Measurements from ENCODE around the gene MDGA2. TPM values are rescaled to one million over a fixed set of nuclear protein-coding genes. Genes with fewer than 3 reads are reported as not detected.

Gene MDGA2
- total RNA-seq, 6 donors from 2014 or later, result 0.61 TPM; not detected in 5

GRCh38 chr14:47235619-47236018 lies 439.8 kb downstream of the MDGA2 start:
- WGBS, 2 donors, result 56 to 63% methylated on average over 3 of the region's 3 CpGs
- no peaks in the 10 kb centered on the region for H3K4me1 ChIP-seq
- H3K9me3 ChIP-seq, result no peaks in the 10 kb centered on the region
- H3K27me3 ChIP-seq, result no peaks in the 10 kb centered on the region
- no peak for DNase-seq
- H3K4me3 ChIP-seq, result no peak overlapping the region
- H3K36me3 ChIP-seq, result no peaks in the 10 kb centered on the region
- no peak for TF ChIP-seq CTCF (IDR thresholded peaks at IDR 0.05)
- TF ChIP-seq EP300 (IDR thresholded peaks at IDR 0.05), result no peak
- TF ChIP-seq POLR2A (IDR thresholded peaks at IDR 0.05), result no peak
- TF ChIP-seq POLR2AphosphoS5 (IDR thresholded peaks at IDR 0.05), result no peak
- no peak for ATAC-seq (ENCODE audit: low FRiP score in 2 of 2)
- no peak overlapping the region for H3K27ac ChIP-seq

- TF ChIP-seq EP300 (IDR thresholded peaks at IDR 0.05) (no peak), POLR2AphosphoS5 (IDR thresholded peaks at IDR 0.05) (no peak), POLR2A (IDR thresholded peaks at IDR 0.05) (no peak), CTCF (IDR thresholded peaks at IDR 0.05) (no peak)
- Histone ChIP-seq H3K27ac (no peak overlapping the region), H3K4me3 (no peak overlapping the region), H3K36me3 (no peaks in the 10 kb centered on the region), H3K9me3 (no peaks in the 10 kb centered on the region), H3K27me3 (no peaks in the 10 kb centered on the region), H3K4me1 (no peaks in the 10 kb centered on the region)
- 39 to 42% methylated on average over 5 of the region's 5 CpGs for WGBS, 2 donors
- no peak for DNase-seq
- no peak for ATAC-seq (ENCODE audit: low FRiP score in 2 of 2)
Measured at GRCh38 chr14:47226877-47227520, 448.4 kb downstream of the MDGA2 start.

- ATAC-seq (ENCODE audit: low FRiP score in 2 of 2), result no peak
- 79 to 80% methylated on average over 4 of the region's 4 CpGs for WGBS, 2 donors
- H3K36me3 ChIP-seq, result no peaks in the 10 kb centered on the region
- no peaks in the 10 kb centered on the region for H3K9me3 ChIP-seq
- H3K27me3 ChIP-seq, result no peaks in the 10 kb centered on the region
- no peaks in the 10 kb centered on the region for H3K4me1 ChIP-seq
- H3K4me3 ChIP-seq, result no peak overlapping the region
- TF ChIP-seq POLR2AphosphoS5 (IDR thresholded peaks at IDR 0.05), result no peak
- no peak overlapping the region for H3K27ac ChIP-seq
- DNase-seq, result no peak
Measured at GRCh38 chr14:47223656-47224055, 451.7 kb downstream of the MDGA2 start.

- Histone ChIP-seq H3K9me3 (no peaks in the 10 kb centered on the region), H3K4me1 (no peaks in the 10 kb centered on the region), H3K36me3 (no peaks in the 10 kb centered on the region), H3K27me3 (no peaks in the 10 kb centered on the region), H3K27ac (no peak overlapping the region), H3K4me3 (no peak overlapping the region)
- no peak for ATAC-seq (ENCODE audit: low FRiP score in 2 of 2)
- TF ChIP-seq POLR2A (IDR thresholded peaks at IDR 0.05) (no peak), EP300 (IDR thresholded peaks at IDR 0.05) (no peak), POLR2AphosphoS5 (IDR thresholded peaks at IDR 0.05) (no peak), CTCF (IDR thresholded peaks at IDR 0.05) (no peak)
- WGBS, 2 donors, result 80 to 84% methylated on average over 2 of the region's 2 CpGs
- DNase-seq, result no peak
Measured at GRCh38 chr14:47220096-47220495, 455.3 kb downstream of the MDGA2 start.

- TF ChIP-seq POLR2AphosphoS5 (IDR thresholded peaks at IDR 0.05) (no peak), EP300 (IDR thresholded peaks at IDR 0.05) (no peak), CTCF (IDR thresholded peaks at IDR 0.05) (no peak), POLR2A (IDR thresholded peaks at IDR 0.05) (no peak)
- ATAC-seq (ENCODE audit: low FRiP score in 2 of 2) (no peak), DNase-seq (no peak)
- H3K9me3 ChIP-seq, result no peaks in the 10 kb centered on the region
- no peaks in the 10 kb centered on the region for H3K36me3 ChIP-seq
- 84 to 93% methylated on average over 1 of the region's 1 CpG for WGBS, 2 donors
- no peaks in the 10 kb centered on the region for H3K4me1 ChIP-seq
- H3K4me3 ChIP-seq, result no peak overlapping the region
- H3K27me3 ChIP-seq, result no peaks in the 10 kb centered on the region
- H3K27ac ChIP-seq, result no peak overlapping the region
Measured at GRCh38 chr14:47211263-47211662, 464.1 kb downstream of the MDGA2 start.

Measured in upper lobe of left lung (tissue), 6 donors.